ENCODE measurements around the gene NGEF. TPM values are rescaled to one million over a fixed set of nuclear protein-coding genes. Genes with fewer than 3 reads are reported as not detected.

NGEF gene
- total and polyA plus RNA-seq, 4 donors, result 10.6 to 22.6 (median 10.8) TPM

DNA sequence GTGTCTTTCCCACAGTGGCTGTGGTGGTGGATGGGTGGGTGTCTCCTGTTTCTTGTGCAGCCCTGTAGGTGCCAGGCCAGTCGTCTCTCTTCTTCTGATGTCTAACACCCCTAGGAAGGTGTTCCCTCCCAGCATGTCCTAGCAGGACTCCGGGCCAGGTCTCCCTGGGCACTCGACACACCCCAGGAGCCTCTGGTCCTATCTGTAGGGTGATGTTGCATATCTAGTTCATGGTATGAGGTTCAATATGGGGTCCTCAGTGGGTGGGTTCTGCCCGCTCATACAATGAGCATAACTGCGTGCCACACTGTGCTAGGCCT, 14.4 kb downstream of the NGEF start:
- DNase-seq (ENCODE audit: low spot score), result no peak
- 93% methylated on average over 5 of the region's 5 CpGs for WGBS
- H3K9me3 ChIP-seq (ENCODE audit: control insufficient read depth in 4 of 4, low read length in 3 of 4), result no peaks in the 10 kb centered on the region

DNA sequence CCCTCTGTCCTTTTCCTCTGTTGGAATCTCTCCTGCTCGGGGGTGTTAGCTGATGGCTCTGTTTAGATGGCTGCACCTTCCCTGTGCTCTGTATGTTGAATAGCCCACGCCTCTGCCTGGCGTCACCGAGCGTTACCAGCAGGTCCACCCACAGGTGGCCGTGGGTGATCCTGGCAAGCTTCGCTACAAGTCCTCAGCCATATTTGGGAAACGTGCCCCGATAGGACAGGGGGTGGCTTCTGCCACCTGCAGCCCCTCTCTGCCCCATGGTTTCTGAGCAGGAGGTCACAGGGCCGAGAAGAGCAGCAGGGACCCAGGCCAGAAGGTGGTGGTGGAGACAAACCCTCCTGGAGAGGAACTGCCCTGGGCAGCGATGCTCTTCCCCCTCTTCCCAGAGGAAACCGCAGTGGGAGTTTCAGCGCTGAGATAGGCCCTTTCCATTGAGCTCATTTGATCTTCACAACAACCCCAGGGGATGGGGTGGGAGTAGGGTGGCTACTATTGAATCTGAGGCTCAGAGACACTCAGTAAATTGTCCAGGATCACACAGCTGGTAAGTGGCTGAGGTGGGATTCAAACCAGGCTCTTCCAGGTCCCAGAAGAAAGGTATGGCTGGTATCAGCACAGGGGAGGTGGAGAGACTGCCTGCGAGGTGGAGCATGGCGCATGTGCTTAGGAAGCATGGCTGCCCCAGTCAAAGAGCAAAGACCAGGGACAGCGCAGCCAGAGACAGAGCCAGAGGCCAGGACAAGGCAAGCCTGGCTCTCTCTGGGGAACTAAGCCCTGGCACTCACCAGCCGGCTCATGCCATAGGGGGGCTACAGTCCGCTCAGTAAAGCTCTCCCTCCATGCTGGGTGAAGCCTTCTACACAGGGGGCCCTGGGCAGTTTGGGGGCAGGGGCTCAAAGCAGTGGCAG, 15.0 kb downstream of the NGEF start:
- DNase-seq (ENCODE audit: low spot score), result no peak
- H3K9ac ChIP-seq (ENCODE audit: low read depth in 1 of 2, low read length in 2 of 2), result no peak overlapping the region
- no peaks in the 10 kb centered on the region for H3K9me3 ChIP-seq (ENCODE audit: control insufficient read depth in 4 of 4, low read length in 3 of 4)
- 91% methylated on average over 18 of the region's 18 CpGs for WGBS
- no peak overlapping the region for H3K4me3 ChIP-seq (ENCODE audit: low read depth in 1 of 3, low read length in 3 of 3)
- H3K27me3 ChIP-seq (ENCODE audit: control insufficient read depth in 4 of 4, insufficient read depth in 4 of 4, low read length in 3 of 4), result no peaks in the 10 kb centered on the region
- no peaks in the 10 kb centered on the region for H3K36me3 ChIP-seq (ENCODE audit: control insufficient read depth in 4 of 4, insufficient read depth in 3 of 4, low read depth in 1 of 4, low read length in 3 of 4)
- no peak overlapping the region for H3K27ac ChIP-seq (ENCODE audit: low read depth in 1 of 2, low read length in 2 of 2)
- no peaks in the 10 kb centered on the region for H3K4me1 ChIP-seq (ENCODE audit: control insufficient read depth in 4 of 4, insufficient read depth in 4 of 4, low read length in 3 of 4)
- TF ChIP-seq SP1 (IDR thresholded peaks at IDR 0.05), result no peak
- TF ChIP-seq RAD21 (IDR thresholded peaks at IDR 0.05), result no peak
- TF ChIP-seq, protein P1, sequence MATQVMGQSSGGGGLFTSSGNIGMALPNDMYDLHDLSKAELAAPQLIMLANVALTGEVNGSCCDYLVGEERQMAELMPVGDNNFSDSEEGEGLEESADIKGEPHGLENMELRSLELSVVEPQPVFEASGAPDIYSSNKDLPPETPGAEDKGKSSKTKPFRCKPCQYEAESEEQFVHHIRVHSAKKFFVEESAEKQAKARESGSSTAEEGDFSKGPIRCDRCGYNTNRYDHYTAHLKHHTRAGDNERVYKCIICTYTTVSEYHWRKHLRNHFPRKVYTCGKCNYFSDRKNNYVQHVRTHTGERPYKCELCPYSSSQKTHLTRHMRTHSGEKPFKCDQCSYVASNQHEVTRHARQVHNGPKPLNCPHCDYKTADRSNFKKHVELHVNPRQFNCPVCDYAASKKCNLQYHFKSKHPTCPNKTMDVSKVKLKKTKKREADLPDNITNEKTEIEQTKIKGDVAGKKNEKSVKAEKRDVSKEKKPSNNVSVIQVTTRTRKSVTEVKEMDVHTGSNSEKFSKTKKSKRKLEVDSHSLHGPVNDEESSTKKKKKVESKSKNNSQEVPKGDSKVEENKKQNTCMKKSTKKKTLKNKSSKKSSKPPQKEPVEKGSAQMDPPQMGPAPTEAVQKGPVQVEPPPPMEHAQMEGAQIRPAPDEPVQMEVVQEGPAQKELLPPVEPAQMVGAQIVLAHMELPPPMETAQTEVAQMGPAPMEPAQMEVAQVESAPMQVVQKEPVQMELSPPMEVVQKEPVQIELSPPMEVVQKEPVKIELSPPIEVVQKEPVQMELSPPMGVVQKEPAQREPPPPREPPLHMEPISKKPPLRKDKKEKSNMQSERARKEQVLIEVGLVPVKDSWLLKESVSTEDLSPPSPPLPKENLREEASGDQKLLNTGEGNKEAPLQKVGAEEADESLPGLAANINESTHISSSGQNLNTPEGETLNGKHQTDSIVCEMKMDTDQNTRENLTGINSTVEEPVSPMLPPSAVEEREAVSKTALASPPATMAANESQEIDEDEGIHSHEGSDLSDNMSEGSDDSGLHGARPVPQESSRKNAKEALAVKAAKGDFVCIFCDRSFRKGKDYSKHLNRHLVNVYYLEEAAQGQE (IDR thresholded peaks at IDR 0.05), result no peak
- no peak for TF ChIP-seq CTCF (IDR thresholded peaks at IDR 0.05; ENCODE audit: low read depth, low read length, missing input control)
- no peak for TF ChIP-seq FOXA1 (IDR thresholded peaks at IDR 0.05)
- no peak for TF ChIP-seq GABPA (IDR thresholded peaks at IDR 0.05 in 1 of 2, conservative IDR thresholded peaks at IDR 0.05 in 1 of 2)
- TF ChIP-seq, protein P2, sequence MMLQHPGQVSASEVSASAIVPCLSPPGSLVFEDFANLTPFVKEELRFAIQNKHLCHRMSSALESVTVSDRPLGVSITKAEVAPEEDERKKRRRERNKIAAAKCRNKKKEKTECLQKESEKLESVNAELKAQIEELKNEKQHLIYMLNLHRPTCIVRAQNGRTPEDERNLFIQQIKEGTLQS (IDR thresholded peaks at IDR 0.05), result no peak
- TF ChIP-seq HNF4A (conservative IDR thresholded peaks at IDR 0.05), result no peak
- TF ChIP-seq TAF1 (conservative IDR thresholded peaks at IDR 0.05), result no peak
- TF ChIP-seq, protein P3, sequence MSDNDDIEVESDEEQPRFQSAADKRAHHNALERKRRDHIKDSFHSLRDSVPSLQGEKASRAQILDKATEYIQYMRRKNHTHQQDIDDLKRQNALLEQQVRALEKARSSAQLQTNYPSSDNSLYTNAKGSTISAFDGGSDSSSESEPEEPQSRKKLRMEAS (IDR thresholded peaks at IDR 0.05), result no peak
- TF ChIP-seq HNF4G (IDR thresholded peaks at IDR 0.05), result no peak

More for the DNA sequence above, 14.4 kb downstream of the NGEF start:
- Histone ChIP-seq H3K9ac (ENCODE audit: low read depth in 1 of 2, low read length in 2 of 2) (no peak overlapping the region), H3K27ac (ENCODE audit: low read depth in 1 of 2, low read length in 2 of 2) (no peak overlapping the region), H3K4me3 (ENCODE audit: low read depth in 1 of 3, low read length in 3 of 3) (no peak overlapping the region), H3K36me3 (ENCODE audit: control insufficient read depth in 4 of 4, insufficient read depth in 3 of 4, low read depth in 1 of 4, low read length in 3 of 4) (no peaks in the 10 kb centered on the region), H3K27me3 (ENCODE audit: control insufficient read depth in 4 of 4, insufficient read depth in 4 of 4, low read length in 3 of 4) (no peaks in the 10 kb centered on the region), H3K4me1 (ENCODE audit: control insufficient read depth in 4 of 4, insufficient read depth in 4 of 4, low read length in 3 of 4) (no peaks in the 10 kb centered on the region)
- TF ChIP-seq SP1 (IDR thresholded peaks at IDR 0.05) (no peak), HNF4A (conservative IDR thresholded peaks at IDR 0.05) (no peak), EGR1 (IDR thresholded peaks at IDR 0.05; ENCODE audit: low read depth in 2 of 2) (no peak)
